Astrocyte (in vitro differentiated cells and primary cell): ENCODE data around the gene CBFA2T2. TPM values are rescaled to one million over a fixed set of nuclear protein-coding genes. Genes with fewer than 3 reads are reported as not detected.

ENCODE experiments used
- DNase-seq: peaks from one replicate; pipeline ENCODE4 v3.0.0-alpha.2; 2010; ENCODE audit warnings: low read depth
- FAIRE-seq: peaks from 2 replicates; lab custom pipeline; 2011; peaks lifted over from hg19 to GRCh38; lab: Jason Lieb, UNC
- H2AFZ ChIP-seq: 2 replicates; pipeline ENCODE4 v1.6.0; 2012; ENCODE audit warnings: low read depth, low read length, inconsistent platforms
- H3K27ac ChIP-seq: 2 replicates; pipeline ENCODE4 v1.5.1; 2011; ENCODE audit warnings: low read depth, low read length, inconsistent platforms
- H3K27me3 ChIP-seq: 2 replicates; pipeline ENCODE4 v1.6.0; 2011; ENCODE audit warnings: low read length, inconsistent platforms; ENCODE audit not compliant: insufficient read depth
- H3K36me3 ChIP-seq: 2 replicates; pipeline ENCODE4 v1.5.1; 2011; ENCODE audit warnings: low read length, inconsistent platforms; ENCODE audit not compliant: insufficient read depth
- H3K4me1 ChIP-seq: 2 replicates; pipeline ENCODE4 v1.5.1; 2011; ENCODE audit warnings: low read length, inconsistent platforms; ENCODE audit not compliant: insufficient read depth
- H3K4me2 ChIP-seq: 2 replicates; pipeline ENCODE4 v1.6.0; 2012; ENCODE audit warnings: low read length, inconsistent platforms
- H3K4me3 ChIP-seq: 2 replicates; pipeline ENCODE4 v1.5.1; 2011; ENCODE audit warnings: low read depth, mild to moderate bottlenecking, low read length, inconsistent platforms; ENCODE audit not compliant: insufficient read depth
- H3K79me2 ChIP-seq: 2 replicates; pipeline ENCODE4 v1.6.0; 2012; ENCODE audit warnings: mild to moderate bottlenecking, low read length, inconsistent platforms; ENCODE audit not compliant: insufficient read depth
- H3K9ac ChIP-seq: 2 replicates; pipeline ENCODE4 v1.6.0; 2012; ENCODE audit warnings: mild to moderate bottlenecking, low read length, inconsistent platforms
- H3K9me3 ChIP-seq: 2 replicates; pipeline ENCODE4 v1.5.1; 2012; ENCODE audit warnings: low read depth, mild to moderate bottlenecking, low read length, inconsistent platforms; ENCODE audit not compliant: insufficient read depth
- H4K20me1 ChIP-seq: 2 replicates; pipeline ENCODE4 v1.6.0; 2012; ENCODE audit warnings: low read length, inconsistent platforms; ENCODE audit not compliant: insufficient read depth
- H3K27ac Mint-ChIP-seq: one replicate; pipeline ENCODE4 v1.8.0; 2021; ENCODE audit warnings: mild to moderate bottlenecking, mixed read lengths; ENCODE audit not compliant: unreplicated experiment
- H3K27me3 Mint-ChIP-seq: one replicate; pipeline ENCODE4 v1.8.0; 2021; ENCODE audit warnings: low read depth, mixed read lengths; ENCODE audit not compliant: unreplicated experiment
- H3K36me3 Mint-ChIP-seq: one replicate; pipeline ENCODE4 v1.8.0; 2021; ENCODE audit warnings: low read depth, mixed read lengths; ENCODE audit not compliant: unreplicated experiment
- H3K4me1 Mint-ChIP-seq: one replicate; pipeline ENCODE4 v1.8.0; 2021; ENCODE audit warnings: low read depth, mixed read lengths; ENCODE audit not compliant: unreplicated experiment
- H3K4me3 Mint-ChIP-seq: one replicate; pipeline ENCODE4 v1.8.0; 2021; ENCODE audit warnings: mild to moderate bottlenecking, moderate library complexity, mixed read lengths; ENCODE audit not compliant: unreplicated experiment
- H3K9me3 Mint-ChIP-seq: one replicate; pipeline ENCODE4 v1.8.0; 2021; ENCODE audit warnings: mild to moderate bottlenecking, mixed read lengths; ENCODE audit not compliant: unreplicated experiment
- CTCF ChIP-seq: IDR thresholded peaks from 2 replicates; pipeline ENCODE4 v1.5.1; 2011; ENCODE audit warnings: low read depth, mild to moderate bottlenecking, inconsistent platforms, low read length, moderate library complexity; ENCODE audit not compliant: insufficient read depth
- EZH2 ChIP-seq: IDR thresholded peaks from 2 replicates; pipeline ENCODE4 v1.6.1; 2012; ENCODE audit warnings: mild to moderate bottlenecking, low read length, inconsistent platforms; ENCODE audit not compliant: insufficient read depth
- total RNA-seq: library from RNA; stranded (reverse); gene quantifications from 2 replicates; pipeline ENCODE4 v1.2.1, GENCODE V29; 2021

The CBFA2T2 gene
- total RNA-seq, 1 donor from 2014 or later: 14.6 TPM

GRCh38 chr20:33604084-33604990, 114.4 kb downstream of the CBFA2T2 start:
- DNase-seq: no peak
- H3K4me1 ChIP-seq: no peaks in the 10 kb centered on the region
- Mint-ChIP-seq H3K36me3 (peaks cover 5% of the 10 kb centered on the region), H3K4me1 (peaks cover 6% of the 10 kb centered on the region), H3K9me3 (no peaks in the 10 kb centered on the region), H3K27ac (no peak overlapping the region), H3K4me3 (no peak overlapping the region), H3K27me3 (no peaks in the 10 kb centered on the region)
- H3K9ac ChIP-seq: no peak overlapping the region
- no peak overlapping the region for H3K27ac ChIP-seq
- TF ChIP-seq EZH2 (no peak), CTCF (no peak)
- no peak overlapping the region for H2AFZ ChIP-seq
- peaks cover 6% of the 10 kb centered on the region for H4K20me1 ChIP-seq
- no peak overlapping the region for H3K4me2 ChIP-seq
- H3K36me3 ChIP-seq: peaks cover 2% of the 10 kb centered on the region
- no peaks in the 10 kb centered on the region for H3K9me3 ChIP-seq
- no peaks in the 10 kb centered on the region for H3K27me3 ChIP-seq
- no peaks in the 10 kb centered on the region for H3K79me2 ChIP-seq
- H3K4me3 ChIP-seq: no peak overlapping the region
- FAIRE-seq: no peak

GRCh38 chr20:33604991-33605370, 115.1 kb downstream of the CBFA2T2 start:
- no peaks in the 10 kb centered on the region for H3K9me3 Mint-ChIP-seq
- H3K27ac Mint-ChIP-seq: no peak overlapping the region
- no peak for FAIRE-seq
- no peaks in the 10 kb centered on the region for H3K27me3 Mint-ChIP-seq
- TF ChIP-seq CTCF (no peak), EZH2 (no peak)
- H3K36me3 ChIP-seq: peaks cover 2% of the 10 kb centered on the region
- peaks cover 6% of the 10 kb centered on the region for H3K4me1 Mint-ChIP-seq
- H3K9me3 ChIP-seq: no peaks in the 10 kb centered on the region
- no peaks in the 10 kb centered on the region for H3K27me3 ChIP-seq
- H3K4me2 ChIP-seq: no peak overlapping the region
- no peak overlapping the region for H3K4me3 ChIP-seq
- H3K36me3 Mint-ChIP-seq: peaks cover 5% of the 10 kb centered on the region
- H3K79me2 ChIP-seq: no peaks in the 10 kb centered on the region
- no peak overlapping the region for H2AFZ ChIP-seq
- H4K20me1 ChIP-seq: peaks cover 6% of the 10 kb centered on the region
- no peaks in the 10 kb centered on the region for H3K4me1 ChIP-seq
- H3K4me3 Mint-ChIP-seq: no peak overlapping the region
- H3K9ac ChIP-seq: no peak overlapping the region
- no peak for DNase-seq
- H3K27ac ChIP-seq: no peak overlapping the region
